Prostate gland (tissue), 2 donors: ENCODE results near the gene ST8SIA1.

Source experiments
- POLR2A ChIP-seq: fragments of 450-650 bp; IDR thresholded peaks from one replicate; pipeline ENCODE4 v1.6.1; 2016; ENCODE audit warnings: antibody characterized with exemption, mild to moderate bottlenecking
- POLR2AphosphoS5 ChIP-seq: sonication (generic); formaldehyde crosslinking; IDR thresholded peaks from one replicate; pipeline ENCODE4 v1.6.1; 2017; ENCODE audit warnings: antibody characterized with exemption
- TF ChIP-seq, protein P1 (sequence below), 4 experiments: fragments of 200-600 bp in 2 of 4; fragments of 450-650 bp in 2 of 4; sonication (generic) in 2 of 4; IDR thresholded peaks; 1 replicate in 3 of 4; 2 replicates in 1 of 4; pipeline ENCODE4 v1.5.1; 2016 to 2019; ENCODE audit warnings: antibody characterized with exemption in 4 of 4, mild to moderate bottlenecking in 2 of 4, moderate library complexity in 2 of 4

DNA sequence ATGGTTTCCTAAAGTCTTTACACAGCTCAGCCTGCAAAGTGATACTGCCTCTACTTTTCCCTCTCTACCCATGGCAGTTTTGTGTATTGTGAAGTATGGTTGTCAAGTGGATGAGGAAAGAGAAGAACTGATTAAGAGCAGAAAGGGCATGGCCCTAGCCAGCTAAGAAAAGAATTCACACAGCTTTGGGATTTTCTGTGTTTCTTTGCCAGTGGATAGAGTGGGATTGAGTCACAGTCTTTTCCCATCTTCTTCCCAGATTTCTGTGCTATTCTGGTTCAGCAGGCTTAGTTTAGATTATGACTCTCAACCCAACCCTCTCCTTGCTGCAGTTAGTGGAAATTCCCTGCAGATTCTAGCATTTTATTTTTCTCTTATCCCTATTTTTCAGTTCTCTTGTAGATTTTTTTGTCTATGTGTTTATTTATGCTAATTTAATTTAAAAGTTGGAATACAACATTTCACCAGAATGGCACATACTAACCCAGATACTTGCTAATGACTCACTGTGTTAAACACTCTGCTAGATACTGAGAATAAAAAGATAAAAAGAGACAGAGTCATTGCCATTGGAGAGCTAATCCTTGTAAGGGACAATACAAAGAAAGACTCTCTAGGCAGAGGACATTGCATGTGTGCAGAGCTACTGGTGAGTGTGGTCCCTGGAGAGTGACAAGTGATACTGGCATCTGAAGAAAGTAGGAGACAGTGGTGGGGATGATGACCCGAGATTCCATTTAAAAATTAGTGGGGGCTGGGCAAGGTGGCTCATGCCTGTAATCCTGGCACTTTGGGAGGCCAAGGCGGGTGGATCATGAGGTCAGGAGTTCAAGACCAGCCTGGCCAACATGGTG is 106.3 kb downstream of the ST8SIA1 start:
- TF ChIP-seq, protein P1, sequence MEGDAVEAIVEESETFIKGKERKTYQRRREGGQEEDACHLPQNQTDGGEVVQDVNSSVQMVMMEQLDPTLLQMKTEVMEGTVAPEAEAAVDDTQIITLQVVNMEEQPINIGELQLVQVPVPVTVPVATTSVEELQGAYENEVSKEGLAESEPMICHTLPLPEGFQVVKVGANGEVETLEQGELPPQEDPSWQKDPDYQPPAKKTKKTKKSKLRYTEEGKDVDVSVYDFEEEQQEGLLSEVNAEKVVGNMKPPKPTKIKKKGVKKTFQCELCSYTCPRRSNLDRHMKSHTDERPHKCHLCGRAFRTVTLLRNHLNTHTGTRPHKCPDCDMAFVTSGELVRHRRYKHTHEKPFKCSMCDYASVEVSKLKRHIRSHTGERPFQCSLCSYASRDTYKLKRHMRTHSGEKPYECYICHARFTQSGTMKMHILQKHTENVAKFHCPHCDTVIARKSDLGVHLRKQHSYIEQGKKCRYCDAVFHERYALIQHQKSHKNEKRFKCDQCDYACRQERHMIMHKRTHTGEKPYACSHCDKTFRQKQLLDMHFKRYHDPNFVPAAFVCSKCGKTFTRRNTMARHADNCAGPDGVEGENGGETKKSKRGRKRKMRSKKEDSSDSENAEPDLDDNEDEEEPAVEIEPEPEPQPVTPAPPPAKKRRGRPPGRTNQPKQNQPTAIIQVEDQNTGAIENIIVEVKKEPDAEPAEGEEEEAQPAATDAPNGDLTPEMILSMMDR (IDR thresholded peaks at IDR 0.05): no peak
- TF ChIP-seq POLR2A: no peak
- TF ChIP-seq POLR2AphosphoS5: no peak
